IPS-NIHi7 (cell line): ENCODE results near the gene ADAMTS1.
A peak's percentile ranks its signal among the peaks of the same experiment; 100 is the strongest.

Source experiments
- DNase-seq: peaks from one replicate; pipeline ENCODE4 v3.0.0; 2012; ENCODE audit warnings: mixed read lengths; ENCODE audit errors: extremely low spot score

ADAMTS1 gene

GRCh38 chr21:26812173-26812572 is 33.0 kb downstream of the ADAMTS1 start:
- no peak for DNase-seq

- DNase-seq, result no peak
These were observed 33.7 kb downstream of the ADAMTS1 start for GRCh38 chr21:26811482-26811881.

- no peak for DNase-seq
These were observed 34.4 kb downstream of the ADAMTS1 start for GRCh38 chr21:26810676-26811415.

GRCh38 chr21:26810266-26810665 is 34.9 kb downstream of the ADAMTS1 start:
- DNase-seq, result no peak

GRCh38 chr21:26809745-26810144 is 35.5 kb downstream of the ADAMTS1 start:
- DNase-seq, result no peak

- no peak for DNase-seq
These were observed 38.4 kb downstream of the ADAMTS1 start for GRCh38 chr21:26806801-26807295.

GRCh38 chr21:26804895-26805609 is 40.2 kb downstream of the ADAMTS1 start:
- no peak for DNase-seq

- no peak for DNase-seq
These were observed 43.7 kb downstream of the ADAMTS1 start for GRCh38 chr21:26801498-26801897.

- DNase-seq, result no peak
These were observed 44.2 kb downstream of the ADAMTS1 start for GRCh38 chr21:26800970-26801431.

- DNase-seq, result no peak
These were observed 44.8 kb downstream of the ADAMTS1 start for GRCh38 chr21:26800455-26800854.

- no peak for DNase-seq
These were observed 45.2 kb downstream of the ADAMTS1 start for GRCh38 chr21:26800001-26800400.

GRCh38 chr21:26798856-26799751 is 46.1 kb downstream of the ADAMTS1 start:
- no peak for DNase-seq

GRCh38 chr21:26797878-26798456 is 47.2 kb downstream of the ADAMTS1 start:
- DNase-seq, result no peak

GRCh38 chr21:26795866-26796329 is 49.3 kb downstream of the ADAMTS1 start:
- peak; percentile 14 for DNase-seq

- no peak for DNase-seq
These were observed 49.8 kb downstream of the ADAMTS1 start for GRCh38 chr21:26795412-26795805.

GRCh38 chr21:26794597-26795411 is 50.4 kb downstream of the ADAMTS1 start:
- no peak for DNase-seq

- no peak for DNase-seq
These were observed 54.9 kb downstream of the ADAMTS1 start for GRCh38 chr21:26790296-26790695.

GRCh38 chr21:26788790-26789189 is 56.4 kb downstream of the ADAMTS1 start:
- DNase-seq, result no peak
